Renal cortex interstitium (tissue), 11 donors: ENCODE data around the gene DENR. TPM values are rescaled to one million over a fixed set of nuclear protein-coding genes. Genes with fewer than 3 reads are reported as not detected.
"Not testable (repeated sequence)": the region's sequence is repeated elsewhere in the genome, so short reads cannot be mapped to it uniquely, and the experiment has no call there.

ENCODE experiments used
- DNase-seq, 11 donors: peaks; one replicate each; pipeline ENCODE4 v3.0.0-alpha.2; 2013; ENCODE audit warnings: low read depth in 9 of 11, low spot score in 4 of 11; ENCODE audit errors: extremely low read depth in 1 of 11
- polyA plus RNA-seq, 3 donors: library from polyadenylated mRNA; unstranded; fragments of 120-200 nt; gene quantifications; one replicate each; pipeline ENCODE4 v1.2.1, GENCODE V29; 2013; ENCODE audit not compliant: insufficient read length in 3 of 3

Gene DENR
- polyA plus RNA-seq, 3 donors = 88.3 to 102 (median 99.2) TPM

DNA sequence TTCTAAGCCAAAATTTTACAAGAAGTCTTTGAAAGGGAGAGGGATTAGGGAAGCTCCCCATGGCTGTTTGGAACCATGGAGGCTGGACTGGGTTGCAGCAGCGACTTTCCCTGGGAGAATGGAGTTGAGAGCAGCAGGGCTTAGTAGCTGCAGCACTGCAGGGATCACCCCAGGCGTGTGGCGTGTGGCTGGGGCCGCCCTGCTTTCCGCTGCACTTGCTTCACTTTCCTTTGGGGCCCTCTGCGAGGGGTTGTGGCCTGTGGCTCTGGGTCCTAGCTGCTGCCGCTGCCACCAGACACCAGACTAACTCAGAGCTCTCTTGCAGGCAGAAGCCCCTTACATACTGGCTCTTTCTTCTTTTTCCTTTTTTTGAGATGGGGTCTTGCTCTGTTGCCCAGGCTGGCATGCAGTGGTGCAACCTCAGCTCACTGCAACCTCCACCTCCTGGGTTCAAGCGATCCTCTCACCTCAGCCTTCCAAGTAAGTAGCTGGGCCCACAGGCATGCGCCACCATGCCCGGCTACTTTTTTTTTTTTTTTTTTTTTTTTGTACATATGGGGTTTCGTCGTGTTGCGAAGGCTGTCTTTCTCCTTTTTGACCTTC lies 47.1 kb downstream of the DENR start:
- no peak for DNase-seq

DNA sequence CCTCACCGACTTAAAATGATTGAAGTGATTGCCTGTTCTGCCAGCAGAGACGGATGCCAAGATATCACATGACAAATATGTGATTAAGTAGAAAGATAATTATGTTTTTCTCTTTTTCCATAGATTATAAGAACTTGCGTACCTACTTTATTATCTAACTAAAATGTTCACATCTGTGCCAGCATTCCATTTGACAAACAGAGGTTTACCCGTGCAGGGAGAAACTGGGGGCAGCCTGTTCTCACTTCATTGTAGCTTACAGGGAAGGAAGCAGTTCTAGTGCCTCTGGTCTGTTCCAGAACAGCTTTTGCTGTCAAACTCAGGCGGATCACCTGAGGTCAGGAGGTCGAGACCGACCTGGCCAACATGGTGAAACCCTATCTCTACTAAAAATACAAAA lies 51.3 kb downstream of the DENR start:
- DNase-seq = no peak

DNA sequence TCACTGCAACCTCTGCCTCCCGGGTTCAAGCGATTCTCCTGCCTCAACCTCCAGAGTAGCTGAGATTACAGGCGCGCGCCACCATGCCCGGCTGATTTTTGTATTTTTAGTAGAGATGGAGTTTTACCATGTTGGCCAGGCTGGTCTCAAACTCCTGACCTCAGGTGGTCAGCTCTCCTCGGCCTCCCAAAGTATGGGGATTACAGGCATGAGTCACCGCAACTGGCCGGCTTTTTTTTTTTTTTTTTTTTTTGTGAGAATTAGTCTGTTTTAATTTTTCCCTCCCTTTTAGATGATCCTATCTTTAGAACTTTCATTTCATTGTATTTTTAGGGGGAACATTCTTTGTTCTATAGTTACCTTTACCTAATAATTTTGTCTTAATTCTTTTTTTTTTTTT lies 52.3 kb downstream of the DENR start:
- not testable (repeated sequence) for DNase-seq

DNA sequence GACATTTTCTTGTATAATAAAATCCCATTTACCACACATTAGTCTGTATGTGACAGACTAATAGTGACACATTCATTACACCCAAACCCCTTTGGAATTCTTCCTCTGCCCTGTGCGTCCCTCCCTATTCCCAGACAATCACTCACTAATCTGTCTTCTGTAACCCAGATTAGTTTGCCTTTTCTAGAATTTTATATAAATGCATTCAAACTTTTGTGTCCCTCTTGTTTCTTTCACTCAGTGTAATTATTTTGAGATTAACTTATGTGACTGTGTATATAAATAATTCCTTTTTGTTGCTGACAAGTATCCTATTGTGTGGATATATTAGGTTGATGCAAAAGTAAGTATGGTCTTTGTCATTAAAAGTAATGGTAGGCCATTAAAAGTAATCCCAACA lies 55.0 kb downstream of the DENR start:
- DNase-seq = no peak

DNA sequence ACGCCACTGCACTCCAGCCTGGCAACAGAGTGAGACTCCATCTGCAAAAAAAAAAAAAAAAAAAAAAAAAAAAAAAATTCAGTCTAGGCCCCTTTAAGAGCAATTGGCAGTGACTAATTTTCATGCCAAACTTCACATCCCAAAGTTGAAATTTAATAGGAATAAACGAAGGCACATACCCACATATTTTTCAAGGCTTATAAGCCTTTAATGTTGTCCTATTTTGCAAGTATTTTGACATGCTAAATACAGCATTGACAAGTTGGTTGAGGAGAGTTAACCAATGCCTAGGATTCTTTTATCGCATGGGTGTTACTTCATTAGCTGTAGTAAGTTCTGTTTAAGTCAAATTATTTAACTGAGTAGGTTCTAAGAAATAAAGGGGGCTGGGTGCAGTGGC lies 59.2 kb downstream of the DENR start:
- no peak for DNase-seq

DNA sequence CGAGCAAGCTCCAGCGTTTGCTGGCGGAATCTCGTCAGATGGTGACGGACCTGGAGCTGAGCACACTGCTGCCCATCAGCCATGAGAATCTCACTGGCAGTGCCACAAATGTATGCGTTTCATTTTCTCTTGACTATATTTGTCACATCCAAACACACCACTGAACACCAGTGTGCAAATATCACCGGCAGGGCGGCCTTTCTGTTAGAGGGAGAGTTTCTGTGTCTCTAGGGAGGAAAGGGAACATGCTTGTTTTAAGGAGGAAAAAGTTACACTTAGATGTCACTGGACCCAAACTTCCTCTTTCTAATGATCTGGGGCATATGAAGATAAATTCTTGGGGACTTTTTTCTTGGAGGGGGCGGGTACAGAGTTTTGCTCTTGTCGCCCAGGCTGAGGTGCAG lies 60.7 kb downstream of the DENR start:
- no peak for DNase-seq

DNA sequence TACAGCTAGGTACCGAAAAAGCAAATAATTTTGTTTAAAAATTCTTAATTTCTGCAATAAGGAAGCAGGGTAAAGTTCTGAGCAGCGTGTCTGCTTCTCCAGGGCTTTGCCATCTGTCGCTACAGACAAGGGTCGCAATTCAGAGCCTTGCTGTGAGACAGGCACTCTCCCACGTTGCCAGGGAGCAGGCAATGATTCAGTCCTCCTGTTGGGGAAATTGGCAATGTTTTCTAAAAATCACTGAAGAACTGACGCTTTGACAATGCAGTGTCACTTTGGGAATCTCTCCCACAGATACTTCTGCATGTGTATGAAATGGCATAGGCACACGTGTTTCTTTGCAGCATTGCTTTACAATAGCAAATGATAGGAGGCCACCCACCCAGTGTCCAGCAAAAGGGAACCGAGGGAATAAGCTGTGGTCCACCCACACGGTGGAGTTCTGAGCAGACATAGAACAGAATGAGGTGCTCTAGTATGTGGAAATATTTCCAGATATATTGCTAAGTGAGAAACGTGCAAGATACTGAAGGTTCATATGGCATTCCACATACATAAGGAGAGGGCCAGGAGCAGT lies 66.7 kb downstream of the DENR start:
- no peak for DNase-seq

DNA sequence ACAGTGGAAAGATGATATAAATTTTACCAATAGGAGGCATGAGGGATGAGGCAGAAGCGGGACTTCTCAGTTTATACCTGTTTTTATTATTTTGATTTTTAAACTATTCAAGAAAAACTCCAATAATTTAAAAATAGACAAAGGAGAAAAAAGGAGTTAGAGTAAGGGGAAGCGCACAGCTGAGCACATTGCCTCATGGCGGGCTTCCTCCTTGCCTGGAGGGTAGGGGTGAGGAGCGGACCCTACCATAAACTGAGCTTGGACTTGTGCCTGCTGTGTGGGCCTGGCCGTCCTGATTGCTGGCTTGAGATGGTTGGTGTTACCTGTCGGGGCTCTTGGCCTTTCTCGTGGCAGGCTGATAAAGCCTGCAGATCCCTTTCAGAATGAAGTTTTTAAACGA lies 67.5 kb downstream of the DENR start:
- DNase-seq = no peak

Other genes with a start within 250 kb of the DENR start
- 100 to 1,000 TPM; 193 to 227 (median 211) TPM for gene RSRC2, start 225.9 kb upstream of the DENR start, polyA plus RNA-seq
- gene KNTC1, start 225.6 kb upstream of the DENR start, polyA plus RNA-seq = 10 to 100 TPM; 35.0 to 48.4 (median 45.9) TPM
- under 1 TPM; 0.22 to 0.57 (median 0.34) TPM for gene HCAR2, start 49.5 kb upstream of the DENR start, polyA plus RNA-seq
- under 1 TPM; 0.19 to 0.62 (median 0.26) TPM for gene HCAR3, start 36.0 kb upstream of the DENR start, polyA plus RNA-seq
- 1 to 10 TPM; 2.5 to 2.7 (median 2.7) TPM for gene HCAR1, start 22.0 kb upstream of the DENR start, polyA plus RNA-seq
- gene CCDC62, start 21.7 kb downstream of the DENR start, polyA plus RNA-seq = under 1 TPM; 0.33 to 0.45 (median 0.40) TPM
- gene HIP1R, start 82.6 kb downstream of the DENR start, polyA plus RNA-seq = 100 to 1,000 TPM in 1 of 3 donors, 10 to 100 TPM in 2; 54.1 to 115 (median 74.2) TPM
- gene VPS37B, start 143.3 kb downstream of the DENR start, polyA plus RNA-seq = 10 to 100 TPM; 23.4 to 32.6 (median 26.1) TPM
- gene ABCB9, start 213.6 kb downstream of the DENR start, polyA plus RNA-seq = 10 to 100 TPM in 1 of 3 donors, 1 to 10 TPM in 2; 5.0 to 10.4 (median 7.5) TPM
- 10 to 100 TPM; 11.8 to 21.2 (median 17.0) TPM for gene OGFOD2, start 222.4 kb downstream of the DENR start, polyA plus RNA-seq
- 100 to 1,000 TPM; 161 to 222 (median 193) TPM for gene ARL6IP4, start 227.9 kb downstream of the DENR start, polyA plus RNA-seq